NT2/D1 (cell line): ENCODE data around the gene EXOC3L2.
A peak's percentile ranks its signal among the peaks of the same experiment; 100 is the strongest.

Experiments used
- DNase-seq: peaks from one replicate; pipeline ENCODE4 v3.0.0-alpha.2; 2011; ENCODE audit warnings: low read depth, low spot score
- H3K27me3 ChIP-seq: 2 replicates; pipeline ENCODE4 v1.6.0; 2011; ENCODE audit warnings: mild to moderate bottlenecking; ENCODE audit not compliant: insufficient read length, insufficient read depth
- H3K36me3 ChIP-seq: 2 replicates; pipeline ENCODE4 v1.6.1; 2011; ENCODE audit warnings: mild to moderate bottlenecking, low read length, mixed read lengths; ENCODE audit not compliant: insufficient read depth, insufficient read length
- H3K4me1 ChIP-seq: 2 replicates; pipeline ENCODE4 v1.5.1; 2011; ENCODE audit not compliant: insufficient read depth, insufficient read length
- H3K4me3 ChIP-seq: 2 replicates; pipeline ENCODE4 v1.5.1; 2011; ENCODE audit warnings: low read depth; ENCODE audit not compliant: insufficient read length
- H3K9ac ChIP-seq: 2 replicates; pipeline ENCODE4 v1.6.0; 2011; ENCODE audit warnings: low read depth; ENCODE audit not compliant: insufficient read length
- H3K9me3 ChIP-seq: 2 replicates; pipeline ENCODE4 v1.5.1; 2011; ENCODE audit warnings: mild to moderate bottlenecking, low read length; ENCODE audit not compliant: insufficient read depth
- SUZ12 ChIP-seq: IDR thresholded peaks from 2 replicates; pipeline ENCODE4 v1.6.1; 2011; ENCODE audit not compliant: insufficient read length, insufficient read depth; ENCODE audit errors: extremely low read depth
- YY1 ChIP-seq: IDR thresholded peaks from 2 replicates; pipeline ENCODE4 v1.6.1; 2011; ENCODE audit not compliant: insufficient read length, insufficient read depth
- ZNF274 ChIP-seq: IDR thresholded peaks from 2 replicates; pipeline ENCODE4 v1.6.1; 2011; ENCODE audit warnings: mild to moderate bottlenecking, low read depth, low read length

Gene EXOC3L2

GRCh38 chr19:45218426-45218825, 26.8 kb downstream of the EXOC3L2 start:
- Histone ChIP-seq H3K27me3 (peaks cover 46% of the 10 kb centered on the region), H3K4me1 (peaks cover 8% of the 10 kb centered on the region), H3K9me3 (no peaks in the 10 kb centered on the region), H3K36me3 (no peaks in the 10 kb centered on the region), H3K9ac (no peak overlapping the region), H3K4me3 (no peak overlapping the region)
- no peak for TF ChIP-seq ZNF274
- TF ChIP-seq SUZ12: no peak
- no peak for TF ChIP-seq YY1
- no peak for DNase-seq

GRCh38 chr19:45217957-45218334, 27.3 kb downstream of the EXOC3L2 start:
- H3K4me3 ChIP-seq: no peak overlapping the region
- peaks cover 46% of the 10 kb centered on the region for H3K27me3 ChIP-seq
- TF ChIP-seq ZNF274 (no peak), SUZ12 (no peak), YY1 (no peak)

GRCh38 chr19:45217193-45217956, 27.8 kb downstream of the EXOC3L2 start:
- Histone ChIP-seq H3K9ac (peak overlapping the region; percentile 76), H3K36me3 (no peaks in the 10 kb centered on the region), H3K4me3 (peak overlapping the region; percentile 34), H3K4me1 (peaks cover 8% of the 10 kb centered on the region), H3K27me3 (peaks cover 46% of the 10 kb centered on the region), H3K9me3 (no peaks in the 10 kb centered on the region)
- peak; percentile 96 for TF ChIP-seq SUZ12
- no peak for TF ChIP-seq YY1
- no peak for TF ChIP-seq ZNF274
- no peak for DNase-seq

More at GRCh38 chr19:45217957-45218334, 27.3 kb downstream of the EXOC3L2 start:
- Histone ChIP-seq H3K36me3 (no peaks in the 10 kb centered on the region), H3K4me1 (peaks cover 8% of the 10 kb centered on the region), H3K9ac (no peak overlapping the region), H3K9me3 (no peaks in the 10 kb centered on the region)
- no peak for DNase-seq

- DNase-seq: no peak
- peaks cover 46% of the 10 kb centered on the region for H3K27me3 ChIP-seq
- H3K9ac ChIP-seq: no peak overlapping the region
- no peaks in the 10 kb centered on the region for H3K36me3 ChIP-seq
- H3K9me3 ChIP-seq: no peaks in the 10 kb centered on the region
- H3K4me1 ChIP-seq: peaks cover 12% of the 10 kb centered on the region
- no peak overlapping the region for H3K4me3 ChIP-seq
- TF ChIP-seq YY1 (no peak), SUZ12 (no peak), ZNF274 (no peak)
These were observed 28.5 kb downstream of the EXOC3L2 start for GRCh38 chr19:45216667-45217066.

- Histone ChIP-seq H3K9ac (peak overlapping the region; percentile 51), H3K9me3 (no peaks in the 10 kb centered on the region), H3K27me3 (peaks cover 46% of the 10 kb centered on the region), H3K4me3 (peak overlapping the region; percentile 37), H3K4me1 (peaks cover 12% of the 10 kb centered on the region), H3K36me3 (no peaks in the 10 kb centered on the region)
- TF ChIP-seq YY1: no peak
- no peak for TF ChIP-seq SUZ12
- no peak for TF ChIP-seq ZNF274
- no peak for DNase-seq
These were observed 29.6 kb downstream of the EXOC3L2 start for GRCh38 chr19:45215391-45216191.

- Histone ChIP-seq H3K36me3 (no peaks in the 10 kb centered on the region), H3K9ac (no peak overlapping the region), H3K4me3 (no peak overlapping the region), H3K27me3 (peaks cover 38% of the 10 kb centered on the region), H3K9me3 (no peaks in the 10 kb centered on the region), H3K4me1 (peaks cover 10% of the 10 kb centered on the region)
- no peak for TF ChIP-seq SUZ12
- TF ChIP-seq ZNF274: no peak
- TF ChIP-seq YY1: no peak
- no peak for DNase-seq
These were observed 32.2 kb downstream of the EXOC3L2 start for GRCh38 chr19:45213031-45213430.

GRCh38 chr19:45211751-45212381, 33.3 kb downstream of the EXOC3L2 start:
- H3K27me3 ChIP-seq: peaks cover 26% of the 10 kb centered on the region
- H3K4me3 ChIP-seq: no peak overlapping the region
- H3K36me3 ChIP-seq: no peaks in the 10 kb centered on the region
- no peaks in the 10 kb centered on the region for H3K9me3 ChIP-seq
- H3K4me1 ChIP-seq: peaks cover 6% of the 10 kb centered on the region
- DNase-seq: no peak
- TF ChIP-seq ZNF274: no peak
- TF ChIP-seq YY1: no peak
- TF ChIP-seq SUZ12: no peak
- no peak overlapping the region for H3K9ac ChIP-seq
